ENCODE results near the gene CIAO2B. TPM values are rescaled to one million over a fixed set of nuclear protein-coding genes. Genes with fewer than 3 reads are reported as not detected.
"Not testable (repeated sequence)": the region's sequence is repeated elsewhere in the genome, so short reads cannot be mapped to it uniquely, and the experiment has no call there.

CIAO2B gene
- total RNA-seq, 1 donor from 2014 or later, result 97.3 TPM

DNA sequence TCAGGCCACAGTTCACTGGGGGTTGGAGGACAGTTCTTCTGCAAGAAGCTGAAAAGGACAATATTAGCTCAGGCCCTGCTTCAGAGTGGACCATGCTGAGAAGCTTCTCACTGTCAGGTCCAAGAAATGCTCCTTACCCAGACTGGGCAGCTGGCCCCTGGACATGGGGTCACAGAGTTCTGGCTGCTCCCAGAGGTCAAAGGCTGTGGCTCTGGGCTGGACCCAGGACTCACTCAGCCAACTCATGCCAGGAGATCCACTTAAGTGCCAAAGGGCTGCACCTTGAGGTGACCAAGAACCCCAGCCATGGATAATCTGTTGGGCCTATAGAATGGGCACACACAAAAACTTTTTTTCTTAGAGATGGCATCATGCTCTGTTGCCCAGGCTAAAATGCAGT, 5.2 kb upstream of the CIAO2B start:
- no peak for DNase-seq (ENCODE audit: extremely low read depth, low read depth, low spot score)

DNA sequence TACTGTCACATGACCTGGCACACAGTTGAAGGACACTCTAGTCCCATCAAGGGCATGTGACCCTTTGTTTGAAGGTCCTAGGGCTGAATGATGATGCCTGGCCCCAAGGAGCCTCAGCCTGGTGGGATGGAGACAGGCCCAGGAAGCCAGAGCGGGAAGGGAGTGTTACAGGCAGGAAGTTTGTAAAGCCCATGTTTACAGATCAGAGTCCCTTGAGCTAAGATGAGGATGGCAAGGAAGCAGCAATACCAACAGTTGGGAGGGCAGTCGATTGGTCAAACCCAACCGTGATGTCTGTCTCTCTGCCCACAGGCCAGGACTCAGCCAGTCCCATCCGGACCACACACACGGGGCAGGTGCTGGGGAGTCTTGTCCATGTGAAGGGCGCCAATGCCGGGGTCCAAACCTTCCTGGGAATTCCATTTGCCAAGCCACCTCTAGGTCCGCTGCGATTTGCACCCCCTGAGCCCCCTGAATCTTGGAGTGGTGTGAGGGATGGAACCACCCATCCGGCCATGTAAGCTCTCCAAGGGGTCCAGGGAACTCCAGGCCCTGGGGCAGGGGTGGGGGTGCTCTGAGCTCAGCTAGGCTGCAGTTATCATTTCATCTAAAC, 3.6 kb upstream of the CIAO2B start:
- DNase-seq (ENCODE audit: extremely low read depth, low read depth, low spot score), result no peak

DNA sequence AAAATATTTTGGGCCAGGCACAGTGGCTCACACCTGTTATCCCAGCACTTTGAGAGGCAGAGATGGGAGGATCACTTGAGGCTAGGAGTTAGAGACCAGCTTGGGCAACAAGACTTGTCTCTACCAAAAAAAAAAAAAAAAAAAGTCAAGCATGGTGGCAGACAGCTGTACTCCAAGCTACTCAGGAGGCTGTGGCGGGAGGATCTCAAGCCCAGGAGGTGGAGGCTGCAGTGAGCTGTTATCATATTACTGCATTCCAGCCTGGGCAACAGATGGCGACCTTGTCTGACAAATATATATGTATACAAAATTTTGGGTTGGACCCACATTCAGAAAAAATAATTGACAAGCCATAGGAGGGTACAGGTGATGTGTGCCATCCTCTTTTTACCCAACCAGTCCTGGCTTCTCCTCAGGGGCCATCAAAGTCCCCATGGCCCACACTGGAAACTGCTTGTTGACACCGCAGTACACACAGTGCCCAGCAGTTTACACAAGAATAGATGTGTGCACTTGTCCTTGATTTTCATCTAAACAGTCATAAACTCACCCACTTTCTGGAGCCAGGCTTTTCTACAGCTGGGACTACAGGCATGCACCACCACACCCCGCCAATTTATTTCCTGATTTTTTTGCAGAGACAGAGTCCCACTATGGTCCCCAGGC, 2.8 kb upstream of the CIAO2B start:
- no peak for DNase-seq (ENCODE audit: extremely low read depth, low read depth, low spot score)

DNA sequence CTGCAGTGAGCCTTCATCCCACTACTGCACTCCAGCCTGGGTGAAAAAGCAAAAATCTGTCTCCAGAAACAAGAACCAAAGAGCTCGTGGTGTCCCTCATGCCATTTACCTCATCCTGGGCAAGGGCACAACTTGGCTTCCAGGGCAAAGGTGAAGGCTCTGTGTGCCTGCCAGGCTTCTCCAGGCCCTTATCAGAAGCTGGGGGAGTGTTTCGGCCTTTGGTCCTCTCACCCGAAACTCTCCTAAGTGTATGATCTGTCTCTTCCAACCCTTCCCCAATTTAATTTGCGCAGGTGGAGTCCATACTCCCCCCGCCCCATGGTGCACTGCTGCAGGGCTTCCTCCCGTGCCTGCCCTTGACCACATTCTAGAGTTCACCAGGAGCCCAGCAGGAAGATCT, 2.3 kb upstream of the CIAO2B start:
- no peak for DNase-seq (ENCODE audit: extremely low read depth, low read depth, low spot score)

DNA sequence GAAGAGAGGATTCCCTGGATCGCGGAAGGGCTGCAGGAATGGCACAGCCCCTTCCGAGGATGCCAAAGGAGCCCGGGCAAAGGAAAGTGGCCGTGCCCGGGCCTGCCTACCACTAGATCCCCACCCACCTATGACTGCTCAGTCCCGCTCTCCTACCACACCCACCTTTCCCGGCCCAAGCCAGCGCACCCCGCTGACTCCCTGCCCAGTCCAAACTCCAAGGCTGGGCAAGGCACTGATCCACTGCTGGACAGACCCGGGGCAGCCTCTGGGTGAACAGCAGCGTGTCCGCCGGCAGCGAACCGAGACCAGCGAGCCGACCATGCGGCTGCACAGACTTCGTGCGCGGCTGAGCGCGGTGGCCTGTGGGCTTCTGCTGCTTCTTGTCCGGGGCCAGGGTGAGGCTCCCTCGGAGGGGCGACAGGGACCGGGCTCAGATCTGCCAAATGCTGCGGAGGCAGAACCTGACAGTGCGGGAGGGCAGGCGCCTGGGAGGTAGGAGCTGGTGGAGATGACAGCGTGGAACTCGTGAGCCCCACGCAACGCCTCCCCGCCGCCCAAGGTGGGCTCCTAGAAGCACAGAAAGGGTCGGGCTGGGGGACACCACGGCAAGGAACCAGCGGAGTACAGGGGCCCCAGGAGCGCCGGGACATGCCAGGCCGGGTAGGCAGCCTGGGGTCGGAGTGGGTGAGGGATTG, 1.3 kb upstream of the CIAO2B start, which contains the start of gene CES2:
TSS of gene CES2 (plus strand) at position 203 of the 698 bp plus-strand sequence. CDS start at position 323, 120 bp downstream.
- no peak for DNase-seq (ENCODE audit: extremely low read depth, low read depth, low spot score)

DNA sequence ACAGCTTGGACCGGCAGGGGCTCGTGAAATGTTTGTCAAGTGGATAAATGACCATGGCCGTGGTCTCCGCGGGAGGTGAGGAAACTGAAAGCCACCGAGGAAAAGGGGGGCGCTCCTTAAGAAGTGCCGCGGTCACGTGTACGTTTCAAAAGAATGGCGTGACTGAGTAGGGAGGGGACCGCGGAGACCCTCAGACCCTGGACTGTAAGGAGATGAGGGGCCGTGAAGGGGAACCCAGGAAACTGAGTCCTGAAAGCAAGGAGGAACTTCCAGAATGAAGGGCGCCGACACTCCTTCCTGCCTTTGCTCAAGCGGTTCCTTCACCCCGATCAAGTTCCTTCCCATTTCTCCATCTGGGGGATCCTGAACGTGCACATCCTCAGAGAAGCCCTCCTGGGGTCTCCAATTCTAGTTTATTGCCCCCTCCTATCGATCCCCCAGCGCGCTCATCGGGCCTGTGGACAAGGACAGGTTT, 674 bp upstream of the CIAO2B start:
- DNase-seq (ENCODE audit: extremely low read depth, low read depth, low spot score), result not testable (repeated sequence)

DNA sequence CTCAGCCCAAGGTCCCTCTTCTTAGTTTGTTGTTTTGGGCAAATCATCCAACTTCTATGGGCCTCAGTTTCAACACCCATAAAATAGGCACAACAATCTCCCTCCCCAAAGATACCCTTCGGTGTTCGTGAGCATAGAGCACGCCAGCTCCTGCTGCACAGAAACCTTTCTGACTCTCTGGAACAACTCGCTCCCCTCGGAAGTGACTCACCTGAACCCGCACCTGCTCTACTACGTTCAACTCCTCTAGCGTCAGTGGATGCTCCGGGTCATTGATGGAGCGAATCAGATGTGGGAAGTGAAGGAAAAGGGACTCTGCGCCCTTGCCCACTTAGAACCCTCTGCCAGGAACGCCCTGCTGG, 445 bp downstream of the CIAO2B start:
- DNase-seq (ENCODE audit: extremely low read depth, low read depth, low spot score), result no peak

DNA sequence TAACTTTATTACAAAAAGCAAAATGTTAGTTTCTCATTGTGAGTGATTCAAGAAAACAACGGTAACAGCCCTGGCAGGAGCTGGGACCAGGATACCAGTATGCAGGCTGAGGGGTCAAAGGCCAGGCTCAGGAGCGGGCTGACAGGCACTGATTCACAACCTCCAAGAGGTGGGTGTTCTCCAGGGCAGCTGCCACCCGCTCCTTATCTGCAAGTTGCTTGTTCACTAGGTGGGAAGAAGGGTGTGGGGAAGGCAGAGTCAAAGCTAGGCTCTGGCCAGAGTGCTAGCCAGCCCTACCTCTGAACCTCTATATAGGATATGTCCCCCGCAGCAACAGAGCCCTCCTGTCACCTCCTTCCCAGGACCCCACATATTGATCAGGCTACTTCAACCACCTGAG, 2.1 kb downstream of the CIAO2B start:
- DNase-seq (ENCODE audit: extremely low read depth, low read depth, low spot score), result no peak

DNA sequence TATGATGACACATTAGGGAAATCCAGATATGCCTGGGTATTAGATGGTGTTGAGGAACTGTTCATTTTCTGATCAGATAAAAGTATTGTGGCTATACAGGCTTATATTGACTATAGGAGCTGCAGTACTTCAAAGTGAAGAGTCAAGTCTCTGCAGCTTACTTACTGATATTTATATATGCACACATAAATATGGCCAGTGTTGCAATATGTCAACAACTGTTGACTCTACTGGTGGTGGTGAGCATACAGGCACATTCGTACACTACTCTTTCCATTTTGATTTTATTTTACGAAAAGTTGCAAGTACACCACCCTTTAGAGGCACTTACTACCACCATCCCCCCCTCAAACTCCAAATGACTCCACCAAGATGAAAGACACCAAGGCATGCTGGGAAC, 2.5 kb downstream of the CIAO2B start:
- no peak for DNase-seq (ENCODE audit: extremely low read depth, low read depth, low spot score)

DNA sequence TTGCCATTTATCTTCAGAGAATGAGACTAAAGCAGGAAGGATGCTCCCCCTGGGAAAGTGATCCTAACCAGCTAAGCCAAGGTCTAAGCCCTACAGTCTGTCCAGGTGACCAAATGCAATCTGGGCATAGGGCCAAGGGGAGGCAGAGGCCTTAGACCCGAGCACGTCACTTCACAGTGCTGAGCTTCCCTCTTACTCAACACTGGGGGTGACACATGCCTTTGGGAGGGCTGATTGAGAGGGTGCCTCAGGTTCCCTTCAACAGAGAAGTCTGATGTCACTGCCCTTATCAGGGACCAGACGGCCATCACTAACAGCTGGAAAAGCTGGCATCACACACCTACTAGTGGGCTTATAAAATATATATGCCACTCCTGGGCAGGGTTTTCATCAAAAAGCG, 4.0 kb downstream of the CIAO2B start:
- no peak for DNase-seq (ENCODE audit: extremely low read depth, low read depth, low spot score)

DNA sequence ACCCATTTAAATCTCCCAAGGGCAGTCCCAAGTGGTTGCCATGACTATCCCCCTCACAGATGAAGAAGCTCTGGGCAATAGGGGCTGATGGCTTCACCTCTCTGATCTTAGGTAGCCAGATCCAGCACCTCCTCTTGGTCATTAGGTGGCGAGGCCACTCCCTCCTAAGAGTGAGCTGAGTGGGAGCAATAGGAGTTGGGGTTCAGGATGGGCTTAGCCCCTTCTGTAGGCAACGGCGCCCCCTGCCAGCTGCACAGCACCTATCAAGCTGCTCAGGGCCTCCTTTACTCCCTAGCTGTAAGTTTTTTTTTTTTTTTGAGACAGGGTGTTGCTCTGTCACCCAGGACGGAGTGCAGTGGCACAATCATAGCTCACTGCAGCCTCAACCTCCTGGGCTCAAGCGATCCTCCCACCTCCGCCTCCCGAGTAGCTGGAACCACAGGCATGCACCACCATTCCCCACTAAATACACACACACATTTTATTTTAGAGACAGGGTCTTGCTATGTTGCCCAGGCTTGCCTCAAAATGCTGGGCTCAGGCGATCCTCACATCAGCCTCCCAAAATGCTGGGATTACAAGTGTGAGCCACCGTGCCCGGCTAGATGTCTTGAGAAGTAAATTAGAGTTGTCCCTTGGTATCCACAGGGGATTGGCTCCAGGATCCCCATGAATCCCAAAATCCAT, 5.4 kb downstream of the CIAO2B start:
- DNase-seq (ENCODE audit: extremely low read depth, low read depth, low spot score), result no peak

DNA sequence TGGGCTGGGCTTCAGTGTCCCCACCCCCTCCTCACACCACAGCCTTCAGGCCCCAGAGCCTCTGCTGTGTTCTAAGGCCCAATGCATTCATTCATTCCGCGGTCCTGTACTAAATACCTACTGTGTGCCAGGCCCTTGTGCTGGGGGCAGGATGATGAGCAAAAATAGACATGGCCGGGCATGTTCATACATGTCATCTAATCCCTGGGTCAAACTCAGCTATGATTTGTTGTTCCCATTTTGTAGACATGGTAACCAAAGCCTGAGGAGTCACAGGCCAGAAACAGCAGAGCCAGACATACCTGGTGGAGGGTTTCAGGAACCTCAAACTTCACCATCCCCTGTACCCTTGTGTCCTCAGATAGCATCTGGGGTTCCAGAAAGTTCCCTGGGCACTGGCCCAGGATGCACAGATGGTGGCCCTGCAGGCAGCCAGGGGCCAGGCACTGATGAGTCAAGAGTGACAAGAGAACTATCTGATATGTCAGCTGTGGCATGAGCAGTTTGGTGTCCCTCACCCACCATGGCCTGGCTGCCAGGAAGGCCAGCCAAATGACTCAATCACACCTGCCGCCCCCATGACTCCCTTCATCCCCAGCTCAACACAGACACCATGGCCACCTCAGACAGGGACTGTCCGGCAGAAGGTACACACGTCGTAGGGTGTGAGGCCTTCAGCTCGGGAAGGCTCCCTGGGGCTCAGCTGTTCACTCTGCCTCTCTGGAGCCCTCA, 6.1 kb downstream of the CIAO2B start:
- DNase-seq (ENCODE audit: extremely low read depth, low read depth, low spot score), result no peak

DNA sequence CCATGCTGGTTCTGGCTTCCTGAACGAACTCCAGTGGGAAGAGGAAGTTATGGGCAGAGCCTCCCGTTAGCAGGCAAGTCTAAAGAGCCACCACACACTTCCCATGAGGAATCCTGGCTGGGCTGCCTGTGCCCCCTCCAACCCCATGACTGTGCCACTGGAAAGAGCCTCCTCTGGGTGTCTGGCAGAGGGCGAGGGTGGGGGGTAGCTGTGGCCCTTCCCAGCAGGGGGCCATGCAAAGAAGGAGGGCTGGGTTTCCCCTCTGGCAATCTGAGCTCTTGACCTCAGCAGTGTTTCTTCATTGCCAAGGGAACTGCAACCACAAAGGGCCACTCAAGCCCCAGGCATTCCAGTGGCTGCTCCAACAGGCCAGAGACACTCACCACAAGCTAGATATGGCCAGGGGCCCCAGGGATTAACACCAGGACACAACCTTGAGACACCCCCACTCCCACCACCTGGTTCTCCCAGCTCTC, 7.2 kb downstream of the CIAO2B start:
- no peak for DNase-seq (ENCODE audit: extremely low read depth, low read depth, low spot score)

DNA sequence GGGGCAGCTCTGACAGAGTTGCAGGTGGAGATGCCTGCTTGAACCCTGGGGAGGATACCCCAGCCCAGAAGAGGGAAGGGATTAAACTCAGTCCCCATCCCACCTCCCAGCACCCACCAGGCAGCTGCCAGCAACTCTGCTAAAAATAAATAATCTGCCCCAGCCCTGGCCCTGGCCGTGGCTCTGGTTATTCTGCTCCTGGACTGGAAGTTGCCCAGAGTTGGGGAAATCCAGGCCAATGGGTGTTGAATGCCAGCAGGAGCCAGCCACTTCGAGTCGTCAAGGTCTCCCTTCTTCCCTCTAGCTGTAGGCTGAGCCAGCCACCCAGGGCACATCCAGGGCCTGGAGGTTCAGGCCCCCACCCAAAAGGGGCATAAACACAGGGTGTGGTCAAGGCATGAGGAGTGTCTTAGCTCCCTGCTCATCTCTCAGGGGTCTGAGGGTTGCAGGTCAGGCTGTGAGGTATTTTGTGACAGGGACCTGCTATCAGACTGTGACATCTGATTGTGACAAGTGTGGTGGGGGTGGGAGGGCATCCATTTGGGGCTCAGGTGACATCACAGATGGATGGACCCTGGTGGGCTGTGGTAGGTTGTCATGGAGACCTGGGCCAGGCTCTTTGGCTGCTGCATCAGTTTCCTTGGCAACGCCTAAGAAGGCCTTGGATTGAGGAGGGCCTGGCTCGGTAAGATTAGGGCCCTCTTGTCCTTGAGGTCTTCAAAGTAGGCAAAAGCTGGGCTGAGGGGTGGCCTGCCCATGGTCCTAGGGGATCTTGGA, 7.8 kb downstream of the CIAO2B start:
- no peak for DNase-seq (ENCODE audit: extremely low read depth, low read depth, low spot score)

DNA sequence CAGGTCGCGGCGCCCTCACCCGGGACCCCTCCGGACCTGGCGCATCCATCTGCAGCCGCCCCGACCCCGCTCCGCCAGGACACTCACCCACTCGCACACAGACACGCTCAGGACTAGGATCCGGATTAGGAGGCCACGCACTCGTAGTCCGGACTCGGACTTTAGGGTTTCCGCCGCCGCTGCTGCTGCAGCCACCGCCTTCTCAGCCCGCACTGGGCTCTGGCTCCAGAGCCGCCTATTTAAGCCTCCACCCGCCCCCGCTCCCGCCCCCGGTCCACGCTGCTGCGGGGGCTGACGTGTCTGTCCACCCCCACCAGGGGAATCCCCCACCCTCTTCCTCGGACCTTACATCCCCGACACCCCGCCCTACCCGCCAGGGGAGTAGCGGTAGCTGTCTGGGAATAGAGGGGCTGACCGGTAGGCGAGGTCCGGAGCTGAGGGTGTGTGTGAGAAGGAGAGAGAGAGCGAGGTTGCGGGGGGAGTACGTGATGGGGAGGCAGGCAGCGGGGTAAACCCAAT, 8.8 kb downstream of the CIAO2B start, which contains the start of gene RRAD:
TSS of gene RRAD (minus strand) at position 214 of the 519 bp plus-strand sequence. CDS start 356 bp downstream, outside the sequence.
- DNase-seq (ENCODE audit: extremely low read depth, low read depth, low spot score), result no peak

DNA sequence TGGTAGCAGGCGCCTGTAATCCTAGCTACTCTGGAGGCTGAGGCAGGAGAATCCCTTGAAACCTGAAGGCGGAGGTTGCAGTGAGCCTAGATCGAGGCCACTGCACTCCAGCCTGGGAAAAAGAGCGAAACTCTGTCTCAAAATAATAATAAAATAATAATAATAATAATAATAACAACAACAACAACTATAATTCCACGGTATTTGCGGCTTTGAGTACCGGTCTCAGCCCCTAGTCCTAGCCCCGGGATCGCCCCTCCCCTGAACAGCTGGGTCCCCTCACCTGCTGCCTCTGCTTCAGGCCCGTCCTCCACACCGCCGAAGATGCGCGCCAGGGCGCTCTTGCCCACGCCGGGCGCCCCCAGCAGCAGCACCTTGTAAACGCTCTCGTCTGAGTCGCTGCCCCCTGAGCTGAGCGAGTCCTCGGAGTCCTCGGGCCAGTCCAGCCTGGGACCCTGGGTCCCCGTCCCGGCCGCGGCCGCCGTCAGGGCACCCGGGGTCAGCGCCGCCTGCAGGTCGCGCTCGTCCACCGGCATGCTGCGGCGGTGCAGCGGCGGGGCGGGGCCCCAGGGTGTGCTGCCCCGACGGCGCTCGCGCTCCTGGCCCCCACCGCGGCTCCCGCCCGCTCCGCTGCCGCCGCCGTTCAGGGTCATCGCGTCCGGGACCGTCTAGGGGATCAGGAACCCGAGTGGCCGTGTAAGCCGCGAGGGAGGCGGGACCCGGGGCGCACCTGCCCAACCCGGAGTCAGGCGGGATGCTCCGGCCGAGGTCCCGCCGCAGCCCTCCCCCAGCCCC, 9.5 kb downstream of the CIAO2B start:
- DNase-seq (ENCODE audit: extremely low read depth, low read depth, low spot score), result no peak

DNA sequence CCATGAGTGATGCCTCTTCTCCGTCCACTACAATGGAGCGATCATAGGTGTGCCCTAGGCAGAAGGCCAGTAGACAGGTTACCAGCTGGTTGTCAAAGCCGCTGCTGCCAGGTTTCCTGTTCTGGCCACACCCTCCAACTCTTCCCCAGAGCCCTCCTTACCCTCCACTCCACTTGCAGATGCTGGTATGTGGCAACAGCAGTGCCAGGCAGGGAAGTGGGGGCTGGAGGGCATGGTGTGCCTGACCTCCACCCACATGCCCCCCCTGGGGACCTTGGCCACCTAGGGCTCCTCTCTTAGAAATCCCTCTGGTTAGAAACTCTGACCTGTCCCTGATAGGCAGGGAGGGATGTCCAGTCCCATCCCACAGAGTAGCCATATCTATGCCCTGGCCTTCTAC, 10.3 kb downstream of the CIAO2B start:
- no peak for DNase-seq (ENCODE audit: extremely low read depth, low read depth, low spot score)

DNA sequence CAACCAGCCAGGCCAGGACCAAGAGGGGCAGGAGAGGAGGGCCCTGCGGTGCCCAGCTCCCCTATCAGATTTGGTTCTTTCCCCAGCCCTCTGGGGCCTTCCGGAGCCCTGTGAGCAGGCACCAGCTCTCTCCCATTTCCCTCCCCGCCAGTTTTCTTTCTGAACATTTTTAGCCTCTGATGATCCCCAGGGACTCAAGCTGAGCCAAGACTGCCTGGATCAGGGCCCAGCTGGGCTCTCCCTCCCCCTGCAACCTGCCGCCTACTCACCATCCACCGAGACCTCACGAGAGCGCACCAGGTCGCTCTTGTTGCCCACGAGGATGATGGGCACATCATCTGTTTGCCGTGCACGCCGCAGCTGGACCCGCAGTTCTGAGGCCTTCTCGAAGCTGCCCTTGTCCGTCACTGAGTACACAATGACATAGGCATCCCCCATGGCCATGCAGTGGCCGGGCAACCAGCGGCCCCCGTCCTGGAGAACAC, 10.9 kb downstream of the CIAO2B start:
- DNase-seq (ENCODE audit: extremely low read depth, low read depth, low spot score), result no peak

Measured in glomerular endothelial cell (primary cell).